T-helper 1 cell treated with Interleukin-12 subunit alpha and Interleukin-12 subunit beta and Interleukin-4 antibody, amounts not matched to agents 30 μg/mL and 1 μg/mL, for 36 hours (primary cell): ENCODE measurements around the gene MXI1.

Source experiments
- H3K27ac Mint-ChIP-seq: one replicate; pipeline ENCODE4 v1.8.0; 2021; ENCODE audit warnings: mild to moderate bottlenecking, mixed read lengths
- H3K27me3 Mint-ChIP-seq: one replicate; pipeline ENCODE4 v1.8.0; 2021; ENCODE audit warnings: low read depth, mixed read lengths
- H3K36me3 Mint-ChIP-seq: one replicate; pipeline ENCODE4 v1.8.0; 2021; ENCODE audit warnings: low read depth, mixed read lengths
- H3K4me1 Mint-ChIP-seq: one replicate; pipeline ENCODE4 v1.8.0; 2021; ENCODE audit warnings: low read depth, mixed read lengths
- H3K4me3 Mint-ChIP-seq: one replicate; pipeline ENCODE4 v1.8.0; 2021; ENCODE audit warnings: mild to moderate bottlenecking, moderate library complexity, mixed read lengths
- H3K9me3 Mint-ChIP-seq: one replicate; pipeline ENCODE4 v1.8.0; 2021; ENCODE audit warnings: mixed read lengths

The MXI1 gene

DNA sequence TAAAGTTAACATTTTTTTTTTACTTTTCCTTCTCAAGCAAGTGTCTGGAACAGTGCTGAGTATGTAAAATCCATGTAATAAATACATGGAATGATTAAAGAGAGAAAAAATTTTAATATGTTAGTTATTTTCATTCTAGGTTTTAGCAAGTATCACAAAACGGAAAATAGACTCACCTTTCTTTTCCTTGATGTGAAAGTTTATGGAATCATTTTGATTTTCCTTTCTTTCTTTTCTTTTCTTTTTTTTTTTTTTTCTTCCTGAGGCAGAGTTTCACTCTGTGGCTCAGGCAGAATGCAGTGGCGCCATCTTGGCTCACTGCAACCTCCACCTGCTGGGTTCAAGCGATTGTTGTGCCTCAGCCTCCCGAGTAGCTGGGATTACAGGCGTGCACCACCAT lies 69.2 kb downstream of the MXI1 start:
- peaks cover 17% of the 10 kb centered on the region for H3K27me3 Mint-ChIP-seq
- H3K4me3 Mint-ChIP-seq = no peak overlapping the region
- peaks cover 20% of the 10 kb centered on the region for H3K4me1 Mint-ChIP-seq
- peaks cover 14% of the 10 kb centered on the region for H3K36me3 Mint-ChIP-seq
- no peaks in the 10 kb centered on the region for H3K9me3 Mint-ChIP-seq
- no peak overlapping the region for H3K27ac Mint-ChIP-seq

DNA sequence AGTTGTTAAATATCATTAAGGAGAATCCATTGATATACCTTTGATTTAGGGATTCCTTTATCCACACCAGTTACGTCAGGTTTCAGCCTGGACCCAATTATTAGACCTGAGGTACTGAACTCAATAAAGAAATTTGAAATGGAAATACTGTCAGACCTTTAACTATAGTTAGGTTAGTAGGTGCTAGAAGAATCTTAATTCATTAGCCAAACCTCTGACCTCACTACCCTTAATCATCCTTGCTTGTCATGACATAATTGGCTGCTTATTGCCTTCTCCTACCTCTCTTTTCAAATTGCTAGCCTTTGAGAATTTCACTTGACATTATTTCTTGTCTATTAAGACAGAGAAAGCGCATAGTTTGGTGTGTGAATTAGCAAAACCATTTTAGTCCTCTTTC lies 70.2 kb downstream of the MXI1 start:
- Mint-ChIP-seq H3K4me1 (peaks cover 21% of the 10 kb centered on the region), H3K27me3 (peaks cover 13% of the 10 kb centered on the region), H3K4me3 (no peak overlapping the region), H3K9me3 (no peaks in the 10 kb centered on the region), H3K27ac (no peak overlapping the region), H3K36me3 (peaks cover 15% of the 10 kb centered on the region)

DNA sequence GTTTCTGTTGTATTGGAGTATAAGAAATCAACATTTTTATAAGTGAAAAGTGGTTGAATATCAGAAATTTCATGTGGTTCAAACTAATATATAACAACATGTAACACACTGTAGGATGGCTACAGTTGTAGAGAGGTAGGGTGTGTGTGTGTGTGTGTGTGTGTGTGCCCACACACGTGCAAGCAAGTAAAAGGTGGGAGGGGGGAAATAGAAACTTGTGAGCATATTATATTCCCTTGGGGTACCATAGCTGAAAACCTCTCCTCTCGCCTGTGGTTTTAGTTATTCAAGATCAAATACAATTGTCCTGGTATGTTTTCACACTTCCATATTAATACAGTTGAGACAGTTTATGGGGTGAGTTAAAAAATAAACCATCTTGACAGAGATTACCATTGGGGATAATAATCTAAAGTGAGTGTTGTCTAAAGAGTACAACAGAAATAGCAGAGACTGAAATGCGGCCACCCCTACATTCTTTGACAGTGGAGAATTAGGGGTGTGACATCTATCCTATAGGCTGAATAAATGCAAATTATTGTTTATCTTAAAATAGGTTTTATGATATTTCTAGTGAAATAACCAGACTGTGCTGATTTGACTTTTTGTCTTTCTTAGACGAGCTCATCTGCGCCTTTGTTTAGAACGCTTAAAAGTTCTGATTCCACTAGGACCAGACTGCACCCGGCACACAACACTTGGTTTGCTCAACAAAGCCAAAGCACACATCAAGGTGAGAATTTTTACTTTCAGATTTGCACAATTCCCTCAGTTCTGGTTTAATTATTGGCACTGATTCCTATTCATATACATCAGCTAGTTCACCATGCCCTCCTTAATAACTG lies 71.4 kb downstream of the MXI1 start:
- no peaks in the 10 kb centered on the region for H3K9me3 Mint-ChIP-seq
- H3K4me1 Mint-ChIP-seq = peaks cover 16% of the 10 kb centered on the region
- no peak overlapping the region for H3K27ac Mint-ChIP-seq
- H3K36me3 Mint-ChIP-seq = peaks cover 15% of the 10 kb centered on the region
- H3K4me3 Mint-ChIP-seq = no peak overlapping the region
- H3K27me3 Mint-ChIP-seq = peaks cover 13% of the 10 kb centered on the region

DNA sequence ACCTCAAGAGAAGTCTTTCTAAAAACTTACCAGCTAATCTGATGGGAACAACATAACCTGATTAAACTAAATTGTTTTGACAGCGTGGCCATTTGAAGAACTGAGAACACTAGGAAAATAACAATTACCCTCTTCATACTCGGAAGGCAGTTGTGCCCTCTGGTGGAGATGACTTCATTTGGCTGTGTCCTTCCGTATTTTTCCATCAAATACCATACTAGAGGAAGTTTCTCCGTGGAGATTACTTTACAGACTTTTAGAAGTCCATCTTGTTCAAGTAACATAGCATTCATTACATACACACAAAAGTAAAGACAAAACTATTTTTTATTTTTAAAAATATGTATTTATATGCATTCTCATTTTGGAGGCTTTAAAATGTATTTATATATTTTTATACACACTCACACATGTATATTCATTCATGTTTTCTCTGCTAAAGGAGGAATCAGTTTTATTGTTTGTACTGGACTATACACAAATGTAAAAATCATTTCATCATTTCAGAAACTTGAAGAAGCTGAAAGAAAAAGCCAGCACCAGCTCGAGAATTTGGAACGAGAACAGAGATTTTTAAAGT lies 72.1 kb downstream of the MXI1 start:
- peaks cover 16% of the 10 kb centered on the region for H3K4me1 Mint-ChIP-seq
- no peaks in the 10 kb centered on the region for H3K9me3 Mint-ChIP-seq
- H3K27ac Mint-ChIP-seq = no peak overlapping the region
- peaks cover 17% of the 10 kb centered on the region for H3K36me3 Mint-ChIP-seq
- H3K4me3 Mint-ChIP-seq = no peak overlapping the region
- H3K27me3 Mint-ChIP-seq = peaks cover 13% of the 10 kb centered on the region

DNA sequence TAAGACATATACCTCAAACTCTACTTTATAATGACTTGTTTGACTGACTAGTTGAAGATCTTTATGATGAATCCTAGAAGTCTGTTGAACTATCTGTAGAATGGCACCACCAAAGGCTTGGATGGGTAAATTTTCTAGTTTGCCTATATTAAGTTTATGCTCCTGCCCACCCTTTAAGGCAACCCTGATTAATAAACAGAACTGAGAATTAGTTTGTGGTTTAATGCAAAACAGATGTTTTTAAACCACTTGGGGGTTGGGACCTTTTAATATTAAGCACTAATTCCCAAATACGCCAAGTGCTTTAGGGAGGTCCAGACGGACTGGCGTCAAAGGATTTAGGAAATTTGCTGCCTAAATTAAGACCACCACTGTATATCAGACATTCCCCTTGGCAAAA lies 76.9 kb downstream of the MXI1 start:
- H3K27me3 Mint-ChIP-seq = no peaks in the 10 kb centered on the region
- no peak overlapping the region for H3K27ac Mint-ChIP-seq
- H3K9me3 Mint-ChIP-seq = no peaks in the 10 kb centered on the region
- H3K4me3 Mint-ChIP-seq = no peak overlapping the region
- peaks cover 22% of the 10 kb centered on the region for H3K36me3 Mint-ChIP-seq
- peaks cover 5% of the 10 kb centered on the region for H3K4me1 Mint-ChIP-seq

DNA sequence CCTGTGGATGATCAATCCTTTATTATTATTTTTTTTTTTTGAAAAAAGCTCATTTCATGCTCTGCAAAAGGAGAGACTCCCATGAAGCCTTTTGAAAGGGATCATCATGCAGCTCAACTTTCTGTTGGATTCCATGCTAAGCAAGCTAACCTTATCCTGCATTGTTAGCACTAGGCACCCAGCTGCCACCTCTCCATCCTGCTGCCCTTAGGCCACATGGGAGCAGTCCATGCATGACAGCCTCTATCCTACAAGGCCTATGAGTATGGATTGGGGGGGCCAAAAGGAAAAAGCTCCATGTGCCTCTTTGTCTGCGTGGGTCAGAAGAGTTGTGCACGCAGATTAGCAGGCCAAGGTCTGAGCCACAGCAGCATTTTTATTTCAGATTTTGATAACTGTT lies 78.1 kb downstream of the MXI1 start:
- Mint-ChIP-seq H3K9me3 (no peaks in the 10 kb centered on the region), H3K4me1 (peaks cover 4% of the 10 kb centered on the region), H3K4me3 (no peak overlapping the region), H3K36me3 (peaks cover 22% of the 10 kb centered on the region), H3K27ac (no peak overlapping the region), H3K27me3 (no peaks in the 10 kb centered on the region)

DNA sequence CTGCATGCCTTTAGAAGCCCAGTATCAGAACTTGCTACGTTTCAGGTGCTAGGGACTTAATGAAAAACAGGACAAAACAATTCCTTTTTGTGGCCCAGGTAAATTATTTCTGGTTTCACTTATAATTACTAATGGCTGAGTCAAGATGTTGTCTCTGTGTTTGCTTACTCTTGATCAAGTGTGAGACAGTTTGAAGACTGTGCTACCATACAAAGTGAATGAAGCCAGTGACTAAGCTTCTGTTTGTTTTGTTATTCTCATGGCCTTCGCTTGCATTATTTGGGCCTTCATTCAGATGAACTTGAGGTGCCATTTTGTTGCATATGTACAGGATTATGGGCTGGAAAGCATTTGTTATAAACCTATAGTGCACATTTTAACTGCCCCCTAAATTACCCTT lies 79.4 kb downstream of the MXI1 start:
- Mint-ChIP-seq H3K4me1 (no peaks in the 10 kb centered on the region), H3K27me3 (no peaks in the 10 kb centered on the region), H3K9me3 (no peaks in the 10 kb centered on the region), H3K27ac (no peak overlapping the region), H3K36me3 (peaks cover 18% of the 10 kb centered on the region), H3K4me3 (no peak overlapping the region)

DNA sequence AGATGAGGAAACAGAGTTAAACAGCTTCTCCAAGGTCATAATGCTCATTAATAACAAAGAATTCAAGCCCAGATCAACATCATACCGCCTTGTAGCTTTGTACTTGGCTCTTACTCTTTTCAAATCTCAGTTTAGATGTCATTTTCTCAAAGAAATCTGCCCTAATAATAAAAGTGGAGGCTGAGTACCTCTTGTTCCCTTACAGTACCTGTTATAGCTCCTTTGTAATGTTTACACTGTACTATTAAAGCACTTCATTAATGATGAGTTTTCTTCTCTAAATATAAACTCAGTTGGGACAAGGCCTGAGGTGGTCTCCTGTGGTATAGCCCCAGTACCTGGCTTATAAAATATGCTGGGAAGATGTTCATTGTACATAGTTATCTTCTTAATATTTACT lies 89.6 kb downstream of the MXI1 start:
- Mint-ChIP-seq H3K27ac (no peak overlapping the region), H3K36me3 (peaks cover 54% of the 10 kb centered on the region), H3K4me1 (peaks cover 29% of the 10 kb centered on the region), H3K27me3 (no peaks in the 10 kb centered on the region), H3K9me3 (no peaks in the 10 kb centered on the region), H3K4me3 (no peak overlapping the region)

DNA sequence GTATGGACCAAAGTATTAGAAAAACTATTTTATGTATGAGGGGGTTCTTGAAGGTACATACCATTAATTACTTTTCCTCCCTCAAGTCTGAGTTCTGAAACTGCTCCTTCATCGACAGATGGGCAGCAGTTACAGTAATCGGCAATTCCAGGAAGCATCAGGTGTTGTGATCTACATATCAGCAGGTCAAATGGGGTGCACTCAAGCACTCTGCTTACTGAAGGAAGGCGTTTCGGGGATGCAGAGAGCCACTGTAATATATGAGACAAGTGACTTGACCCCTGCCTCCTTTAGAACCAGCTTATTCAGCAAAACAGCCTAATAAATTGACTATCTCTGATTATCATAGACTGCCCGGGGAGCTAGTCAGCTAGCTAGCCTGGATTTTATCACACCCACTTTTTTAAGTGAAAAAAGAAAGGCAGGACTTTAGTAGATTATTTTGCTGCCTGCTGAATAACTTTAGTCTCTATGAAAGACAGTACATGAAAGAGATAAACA lies 93.1 kb downstream of the MXI1 start:
- no peaks in the 10 kb centered on the region for H3K9me3 Mint-ChIP-seq
- peaks cover 47% of the 10 kb centered on the region for H3K36me3 Mint-ChIP-seq
- no peak overlapping the region for H3K27ac Mint-ChIP-seq
- no peak overlapping the region for H3K4me3 Mint-ChIP-seq
- no peaks in the 10 kb centered on the region for H3K27me3 Mint-ChIP-seq
- peaks cover 45% of the 10 kb centered on the region for H3K4me1 Mint-ChIP-seq

DNA sequence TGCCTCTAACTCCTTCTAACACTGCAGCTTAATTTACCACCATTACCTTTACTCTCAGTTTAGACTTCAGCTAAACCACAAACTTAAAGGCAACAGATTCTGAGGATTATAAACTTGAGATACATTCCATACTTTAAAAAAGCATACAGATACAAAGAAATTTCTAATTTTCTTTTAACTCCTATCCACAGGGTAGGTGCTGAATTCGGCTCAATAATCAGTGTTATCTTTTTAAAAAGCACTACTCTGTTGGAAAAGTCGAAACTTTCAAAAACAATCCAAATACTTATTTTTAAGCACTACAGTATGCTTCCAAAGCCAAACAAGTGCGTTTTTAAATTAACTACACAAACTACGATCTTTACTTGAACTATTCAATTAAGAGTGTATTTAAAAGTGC lies 96.3 kb downstream of the MXI1 start:
- Mint-ChIP-seq H3K9me3 (no peaks in the 10 kb centered on the region), H3K36me3 (peaks cover 27% of the 10 kb centered on the region), H3K4me3 (peak overlapping the region; percentile 86), H3K27me3 (no peaks in the 10 kb centered on the region), H3K4me1 (peaks cover 34% of the 10 kb centered on the region), H3K27ac (peak overlapping the region; percentile 73)

DNA sequence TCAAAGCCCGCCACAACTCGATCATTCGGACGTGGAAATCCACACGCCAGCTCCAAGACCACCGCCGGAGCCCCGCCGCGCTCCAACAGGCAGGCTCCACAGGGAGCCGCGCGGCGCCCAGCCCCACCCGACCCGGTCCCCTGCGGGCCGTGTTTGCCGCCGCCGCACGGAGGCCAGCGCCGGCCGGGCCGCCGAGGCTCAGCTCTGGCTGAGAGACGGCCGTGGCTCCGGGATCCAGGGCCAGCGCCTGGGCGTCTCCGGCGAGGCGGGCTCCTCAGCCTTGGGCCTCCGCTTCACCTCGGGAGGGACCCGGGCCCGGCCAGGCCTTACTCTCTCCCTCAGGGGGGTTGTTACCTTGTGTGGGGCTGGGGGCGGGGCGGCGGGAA lies 97.0 kb downstream of the MXI1 start:
- Mint-ChIP-seq H3K4me1 (peaks cover 31% of the 10 kb centered on the region), H3K4me3 (peak overlapping the region; percentile 96), H3K27me3 (no peaks in the 10 kb centered on the region), H3K36me3 (peaks cover 24% of the 10 kb centered on the region), H3K27ac (peak overlapping the region; percentile 97), H3K9me3 (no peaks in the 10 kb centered on the region)

DNA sequence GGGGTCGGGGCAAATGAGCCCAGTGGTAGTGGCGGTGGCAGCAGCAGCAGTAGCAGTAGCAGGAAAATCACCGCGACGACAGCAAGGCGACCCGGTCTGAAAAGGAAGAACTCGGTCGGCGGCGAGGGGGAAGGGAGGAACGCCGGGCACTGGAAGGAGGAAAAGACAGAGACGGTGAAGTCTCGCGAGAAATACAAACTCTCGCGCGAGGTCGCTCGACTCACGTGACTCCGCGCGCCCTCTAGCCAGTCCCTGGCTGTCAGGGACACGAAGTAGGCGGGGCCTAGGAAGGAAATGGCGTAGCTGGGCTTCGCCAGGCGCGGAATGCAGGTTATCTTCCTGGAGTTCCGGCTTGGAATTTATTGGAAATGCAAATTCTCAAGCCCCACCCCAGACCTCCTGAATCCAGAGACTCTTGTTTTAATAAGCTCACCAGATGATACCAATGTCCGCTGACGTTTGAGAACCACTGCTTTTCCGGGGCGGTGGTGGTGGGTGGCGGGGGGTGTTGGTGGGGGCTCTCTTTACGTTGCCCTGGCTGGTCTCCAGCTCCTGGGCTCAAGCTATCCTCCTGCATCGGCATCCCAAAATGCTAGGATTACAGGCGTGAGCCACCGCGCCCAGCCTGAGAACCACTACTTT lies 97.5 kb downstream of the MXI1 start, which contains the start of gene SMNDC1:
TSS of gene SMNDC1 (minus strand) at position 141 of the 642 bp plus-strand sequence. CDS start 1,333 bp downstream, outside the sequence.
- Mint-ChIP-seq H3K9me3 (no peaks in the 10 kb centered on the region), H3K27me3 (no peaks in the 10 kb centered on the region), H3K36me3 (peaks cover 23% of the 10 kb centered on the region), H3K4me1 (peaks cover 31% of the 10 kb centered on the region), H3K27ac (peak within 1 kb of the TSS; percentile 97), H3K4me3 (peak within 1 kb of the TSS; percentile 96)

DNA sequence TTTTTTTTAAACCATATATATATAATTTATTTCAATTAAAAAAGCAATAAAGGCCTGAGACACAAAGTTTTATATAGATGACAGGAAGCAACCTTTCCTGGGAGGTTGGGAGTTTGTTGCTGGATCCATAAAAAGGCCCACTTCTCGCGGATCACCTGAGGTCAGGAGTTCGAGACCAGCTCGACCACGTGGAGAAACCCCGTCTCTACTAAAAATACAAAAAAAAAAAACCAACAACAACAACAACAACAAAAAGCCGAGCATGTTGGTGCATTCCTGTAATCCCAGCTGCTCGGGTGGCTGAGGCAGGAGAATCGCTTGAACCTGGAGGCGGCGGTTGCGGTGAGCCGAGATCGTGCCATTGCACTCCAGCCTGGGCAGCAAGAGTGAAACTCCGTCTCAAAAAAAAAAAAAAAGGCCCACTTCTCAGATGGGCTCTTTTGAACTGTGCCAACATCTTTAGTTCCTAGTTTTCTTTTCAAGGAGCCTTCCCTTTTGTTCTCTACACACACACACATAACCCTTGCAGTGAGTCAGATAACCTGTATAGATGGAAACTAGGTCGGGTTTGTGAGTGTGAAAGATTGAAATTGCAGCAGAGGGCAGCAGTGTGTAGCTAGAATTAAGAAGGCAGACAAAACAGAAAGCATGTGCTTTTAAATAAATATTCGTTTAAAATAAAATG lies 98.5 kb downstream of the MXI1 start:
- Mint-ChIP-seq H3K27ac (peak overlapping the region; percentile 97), H3K4me1 (peaks cover 33% of the 10 kb centered on the region), H3K36me3 (peaks cover 21% of the 10 kb centered on the region), H3K27me3 (no peaks in the 10 kb centered on the region), H3K9me3 (no peaks in the 10 kb centered on the region), H3K4me3 (peak overlapping the region; percentile 96)

DNA sequence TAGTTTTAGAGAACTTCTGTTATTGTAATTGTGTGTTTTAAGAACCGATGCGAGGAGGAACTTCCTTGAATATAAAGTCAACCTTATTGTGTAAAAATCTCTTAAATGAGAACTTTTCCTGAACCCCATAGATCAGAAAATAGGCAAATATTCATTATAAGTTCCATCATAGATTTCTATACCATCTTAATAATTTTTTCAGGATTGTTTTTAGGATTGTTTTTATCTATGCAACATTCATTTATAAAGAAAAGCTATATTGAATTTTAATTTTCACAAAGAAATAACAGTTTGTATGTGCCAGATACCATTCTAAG lies 99.0 kb downstream of the MXI1 start:
- H3K4me1 Mint-ChIP-seq = peaks cover 36% of the 10 kb centered on the region
- peak overlapping the region; percentile 62 for H3K27ac Mint-ChIP-seq
- H3K4me3 Mint-ChIP-seq = peak overlapping the region; percentile 54
- no peaks in the 10 kb centered on the region for H3K9me3 Mint-ChIP-seq
- no peaks in the 10 kb centered on the region for H3K27me3 Mint-ChIP-seq
- H3K36me3 Mint-ChIP-seq = peaks cover 20% of the 10 kb centered on the region
